AG09309 (cell line): ENCODE measurements around the gene GRK5.

Experiments
- DNase-seq: peaks from one replicate; pipeline ENCODE4 v3.0.0-alpha.2; 2010; ENCODE audit warnings: low read depth
- H3K4me3 ChIP-seq: 2 replicates; pipeline ENCODE4 v1.5.1; 2011; ENCODE audit warnings: mild to moderate bottlenecking, low read depth, low read length, moderate library complexity; ENCODE audit not compliant: control insufficient read depth
- TF ChIP-seq, protein P1 (sequence below): IDR thresholded peaks from 2 replicates; pipeline ENCODE4 v1.5.1; 2011; ENCODE audit warnings: mild to moderate bottlenecking, low read depth, low read length, inconsistent platforms; ENCODE audit not compliant: insufficient read depth, control insufficient read depth; ENCODE audit errors: missing control alignments

Gene GRK5

GRCh38 chr10:119278126-119278709 is 70.8 kb downstream of the GRK5 start:
- TF ChIP-seq, protein P1, sequence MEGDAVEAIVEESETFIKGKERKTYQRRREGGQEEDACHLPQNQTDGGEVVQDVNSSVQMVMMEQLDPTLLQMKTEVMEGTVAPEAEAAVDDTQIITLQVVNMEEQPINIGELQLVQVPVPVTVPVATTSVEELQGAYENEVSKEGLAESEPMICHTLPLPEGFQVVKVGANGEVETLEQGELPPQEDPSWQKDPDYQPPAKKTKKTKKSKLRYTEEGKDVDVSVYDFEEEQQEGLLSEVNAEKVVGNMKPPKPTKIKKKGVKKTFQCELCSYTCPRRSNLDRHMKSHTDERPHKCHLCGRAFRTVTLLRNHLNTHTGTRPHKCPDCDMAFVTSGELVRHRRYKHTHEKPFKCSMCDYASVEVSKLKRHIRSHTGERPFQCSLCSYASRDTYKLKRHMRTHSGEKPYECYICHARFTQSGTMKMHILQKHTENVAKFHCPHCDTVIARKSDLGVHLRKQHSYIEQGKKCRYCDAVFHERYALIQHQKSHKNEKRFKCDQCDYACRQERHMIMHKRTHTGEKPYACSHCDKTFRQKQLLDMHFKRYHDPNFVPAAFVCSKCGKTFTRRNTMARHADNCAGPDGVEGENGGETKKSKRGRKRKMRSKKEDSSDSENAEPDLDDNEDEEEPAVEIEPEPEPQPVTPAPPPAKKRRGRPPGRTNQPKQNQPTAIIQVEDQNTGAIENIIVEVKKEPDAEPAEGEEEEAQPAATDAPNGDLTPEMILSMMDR: no peak
- no peak overlapping the region for H3K4me3 ChIP-seq

GRCh38 chr10:119279441-119279840 is 72.1 kb downstream of the GRK5 start:
- TF ChIP-seq, protein P1: no peak
- no peak for DNase-seq
- H3K4me3 ChIP-seq: no peak overlapping the region

More at GRCh38 chr10:119278126-119278709, 70.8 kb downstream of the GRK5 start:
- DNase-seq: no peak

DNA sequence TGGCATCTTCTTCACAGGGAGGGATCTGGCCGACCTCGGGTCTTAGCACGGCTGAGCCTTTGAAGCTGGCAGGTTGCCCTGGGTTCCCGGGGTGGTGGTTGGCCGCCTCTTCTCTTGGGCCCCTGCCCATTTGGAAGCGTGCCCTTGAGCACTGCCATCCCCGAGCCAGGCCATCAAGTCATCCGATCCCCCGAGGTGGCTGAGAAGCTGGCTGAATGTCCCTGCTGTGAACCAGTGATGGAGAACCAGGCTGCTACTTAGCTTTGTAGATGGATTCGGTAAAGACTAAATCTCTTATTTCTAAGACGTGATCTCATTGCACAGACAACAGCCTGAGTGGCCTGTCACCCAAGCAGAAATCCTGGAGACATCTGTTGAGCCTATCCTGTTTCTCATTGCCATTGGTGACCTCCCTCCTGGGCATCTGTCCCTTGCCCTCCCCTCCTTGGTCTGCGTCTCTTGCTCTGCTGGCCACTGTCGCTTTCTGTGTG is 74.3 kb downstream of the GRK5 start:
- H3K4me3 ChIP-seq: no peak overlapping the region
- TF ChIP-seq, protein P1: no peak
- no peak for DNase-seq

DNA sequence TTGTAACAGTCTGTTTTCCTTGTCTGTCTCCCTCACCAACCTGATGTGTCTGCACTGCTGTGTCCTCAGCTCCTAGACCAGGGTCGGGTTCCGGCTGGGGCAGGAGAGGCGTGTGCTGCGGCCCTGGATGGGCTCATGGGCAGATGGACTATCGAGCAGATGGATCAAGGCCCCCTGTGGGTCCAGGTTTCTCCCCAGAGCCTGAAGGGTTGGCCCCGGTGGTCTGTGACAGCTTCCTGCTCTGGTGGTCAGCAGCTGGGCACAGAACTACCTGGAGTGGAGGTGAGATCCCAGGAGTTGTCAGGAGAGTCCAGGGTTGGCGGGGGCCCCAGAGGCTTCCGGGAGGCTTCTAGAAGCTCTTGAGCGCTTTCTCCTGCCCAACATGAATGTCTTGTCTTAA is 75.1 kb downstream of the GRK5 start:
- DNase-seq: no peak
- no peak overlapping the region for H3K4me3 ChIP-seq
- TF ChIP-seq, protein P1: no peak

- no peak for DNase-seq
- TF ChIP-seq, protein P1: no peak
- H3K4me3 ChIP-seq: no peak overlapping the region
These were observed 76.0 kb downstream of the GRK5 start for GRCh38 chr10:119283387-119283786.

DNA sequence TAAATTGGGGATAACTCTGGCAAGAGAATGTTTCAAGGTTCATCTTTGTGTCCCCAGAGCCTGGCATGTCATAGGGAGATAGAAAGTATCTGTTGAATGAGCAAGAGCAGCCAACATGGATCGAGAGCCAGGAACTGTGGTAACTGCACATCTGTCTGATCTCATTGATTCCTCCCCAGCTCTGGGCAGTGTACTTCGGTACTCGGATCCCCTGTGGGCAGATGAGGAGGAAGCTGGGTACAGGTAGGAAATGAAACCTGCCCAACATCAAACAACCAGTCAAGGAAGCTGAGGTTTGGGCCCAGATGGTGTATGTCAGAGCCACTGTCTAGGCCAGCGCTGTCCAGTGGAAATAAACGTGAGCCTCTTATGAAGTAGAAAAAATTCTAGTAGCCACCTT is 76.4 kb downstream of the GRK5 start:
- TF ChIP-seq, protein P1: no peak
- no peak overlapping the region for H3K4me3 ChIP-seq

GRCh38 chr10:119284679-119285096 is 77.3 kb downstream of the GRK5 start:
- DNase-seq: no peak
- TF ChIP-seq, protein P1: no peak
- H3K4me3 ChIP-seq: no peak overlapping the region

More for the DNA sequence above, 76.4 kb downstream of the GRK5 start:
- no peak for DNase-seq
